HEK293T (cell line): ENCODE measurements around the gene GPAT2.
"Not testable (repeated sequence)": the region's sequence is repeated elsewhere in the genome, so short reads cannot be mapped to it uniquely, and the experiment has no call there.

Experiments
- ELF4 ChIP-seq: fragments of 450-650 bp; IDR thresholded peaks from 2 replicates; pipeline ENCODE4 v1.6.1; 2017; ENCODE audit warnings: antibody characterized with exemption
- FOXA1 ChIP-seq: fragments of 450-650 bp; IDR thresholded peaks from 2 replicates; pipeline ENCODE4 v1.6.1; 2016; ENCODE audit warnings: mild to moderate bottlenecking
- SP1 ChIP-seq: fragments of 450-650 bp; IDR thresholded peaks from 2 replicates; pipeline ENCODE4 v1.6.1; 2017

DNA sequence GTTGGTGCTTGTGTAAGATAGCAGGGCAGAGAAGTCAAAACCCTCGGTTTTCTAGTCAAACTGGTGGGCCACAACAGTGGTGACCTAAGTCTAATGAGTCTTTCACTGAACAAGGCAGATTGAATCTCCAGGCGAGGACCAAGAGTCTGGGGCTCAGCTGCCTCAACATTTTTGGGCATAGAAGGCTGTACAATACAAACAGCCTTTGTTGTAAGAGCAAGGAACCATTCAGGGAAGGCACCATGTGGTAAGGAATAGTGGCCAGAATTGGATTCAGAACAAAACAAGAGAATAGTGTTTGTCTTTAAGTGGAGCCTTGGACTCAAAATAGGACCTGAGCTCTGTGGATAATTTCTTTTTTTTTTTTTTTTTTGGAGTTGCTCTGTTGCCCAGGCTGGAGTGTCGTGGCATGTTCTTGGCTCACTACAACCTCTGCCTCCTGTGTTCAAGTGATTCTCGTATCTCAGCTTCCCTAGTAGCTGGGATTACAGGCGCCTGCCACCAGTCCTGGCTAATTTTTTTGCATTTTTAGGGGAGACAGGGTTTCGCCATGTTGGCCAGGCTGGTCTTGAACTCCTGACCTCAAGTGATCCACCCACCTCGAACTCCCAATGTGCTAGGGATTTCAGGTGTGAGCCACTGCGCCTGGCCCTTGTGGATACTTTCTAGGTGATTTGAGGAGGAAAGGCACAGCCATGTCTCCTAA, 22.5 kb downstream of the GPAT2 start:
- TF ChIP-seq SP1, ELF4, FOXA1: not testable (repeated sequence)
